Measurements from ENCODE around the gene P2RX5. TPM values are rescaled to one million over a fixed set of nuclear protein-coding genes. Genes with fewer than 3 reads are reported as not detected.
"Not testable (repeated sequence)": the region's sequence is repeated elsewhere in the genome, so short reads cannot be mapped to it uniquely, and the experiment has no call there.

Gene P2RX5
- total RNA-seq: 1 to 10 TPM in 1 of 2 donors, under 1 TPM in 1; 0.93 to 2.0 TPM
- long read RNA-seq, donor 1: 0 reads
- long read RNA-seq, donor 2, partial matches to known transcripts: 0 of 3 reads
- long read RNA-seq, donor 2, other reads (novel, unspliced or antisense): 0 of 3 reads

- no peak for DNase-seq (ENCODE audit: low spot score)
- intact Hi-C loops (cut with DNase I): no loop called here
These were observed at the start of gene P2RX5 for GRCh38 chr17:3695723-3696411. Gene P2RX5 (minus strand): TSS chr17:3696155. CDS start chr17:3696005, 150 bp downstream.

GRCh38 chr17:3745071-3745470 lies 49.1 kb upstream of the P2RX5 start:
- DNase-seq (ENCODE audit: low spot score): no peak
- intact Hi-C loops (cut with DNase I): loop anchor here in 1 of 2 donors (5.0 kb wide), 1 partner anchor 1187 kb away; the partner anchor contains the start of gene GP1BA

- intact Hi-C loops (cut with DNase I): no loop called here
- no peak for DNase-seq (ENCODE audit: low spot score)
These were observed 48.1 kb upstream of the P2RX5 start for GRCh38 chr17:3744014-3744413.

GRCh38 chr17:3740611-3741073 lies 44.7 kb upstream of the P2RX5 start:
- DNase-seq (ENCODE audit: low spot score): no peak
- intact Hi-C loops (cut with DNase I): no loop called here

GRCh38 chr17:3739422-3740124 lies 43.6 kb upstream of the P2RX5 start:
- DNase-seq (ENCODE audit: low spot score): no peak
- intact Hi-C loops (cut with DNase I): loop anchor here (10.0 kb wide), 2 partner anchors 55 to 105 kb away; partner anchors contain the start of gene NCBP3 (in 1 of the 2)

GRCh38 chr17:3738562-3739295 lies 42.8 kb upstream of the P2RX5 start:
- no peak for DNase-seq (ENCODE audit: low spot score)
- intact Hi-C loops (cut with DNase I): loop anchor here (10.0 kb wide), 2 partner anchors 56 to 106 kb away; partner anchors contain the start of gene NCBP3 (in 1 of the 2)

GRCh38 chr17:3735515-3735914 lies 39.6 kb upstream of the P2RX5 start:
- intact Hi-C loops (cut with DNase I): loop anchor here (10.0 kb wide), 2 partner anchors 59 to 109 kb away; partner anchors contain the start of gene NCBP3 (in 1 of the 2)
- no peak for DNase-seq (ENCODE audit: low spot score)

- not testable (repeated sequence) for DNase-seq (ENCODE audit: low spot score)
- intact Hi-C loops (cut with DNase I): loop anchor here (10.0 kb wide), 2 partner anchors 60 to 110 kb away; partner anchors contain the start of gene NCBP3 (in 1 of the 2)
These were observed 38.9 kb upstream of the P2RX5 start for GRCh38 chr17:3734911-3735276.

- no peak for DNase-seq (ENCODE audit: low spot score)
- intact Hi-C loops (cut with DNase I): loop anchor here (10.0 kb wide), 2 partner anchors 63 to 113 kb away; partner anchors contain the start of gene NCBP3 (in 1 of the 2)
These were observed 36.3 kb upstream of the P2RX5 start for GRCh38 chr17:3732210-3732621.

GRCh38 chr17:3730881-3731429 lies 35.0 kb upstream of the P2RX5 start:
- DNase-seq (ENCODE audit: low spot score): no peak
- intact Hi-C loops (cut with DNase I): loop anchor here (10.0 kb wide), 2 partner anchors 64 to 114 kb away; partner anchors contain the start of gene NCBP3 (in 1 of the 2)

- no peak for DNase-seq (ENCODE audit: low spot score)
These were observed 33.9 kb upstream of the P2RX5 start for GRCh38 chr17:3729881-3730280.

GRCh38 chr17:3728099-3728498 lies 32.1 kb upstream of the P2RX5 start:
- intact Hi-C loops (cut with DNase I); DNase-seq (ENCODE audit: low spot score): not testable (repeated sequence)

More at GRCh38 chr17:3729881-3730280, 33.9 kb upstream of the P2RX5 start:
- intact Hi-C loops (cut with DNase I): loop anchor here (10.0 kb wide), 2 partner anchors 65 to 115 kb away; partner anchors contain the start of gene NCBP3 (in 1 of the 2)

GRCh38 chr17:3727041-3727440 lies 31.1 kb upstream of the P2RX5 start:
- intact Hi-C loops (cut with DNase I): no loop called here

GRCh38 chr17:3724378-3725077 lies 28.6 kb upstream of the P2RX5 start:
- no peak for DNase-seq (ENCODE audit: low spot score)
- intact Hi-C loops (cut with DNase I): no loop called here

More at GRCh38 chr17:3727041-3727440, 31.1 kb upstream of the P2RX5 start:
- DNase-seq (ENCODE audit: low spot score): no peak

- intact Hi-C loops (cut with DNase I): no loop called here
These were observed 27.8 kb upstream of the P2RX5 start, which contains the start of gene HASPIN for GRCh38 chr17:3723556-3724377. Gene HASPIN (plus strand): TSS chr17:3723903. CDS start chr17:3723936, 33 bp downstream.

GRCh38 chr17:3723188-3723555 lies 27.2 kb upstream of the P2RX5 start:
- intact Hi-C loops (cut with DNase I): no loop called here
- DNase-seq (ENCODE audit: low spot score): no peak

More at GRCh38 chr17:3723556-3724377, 27.8 kb upstream of the P2RX5 start, which contains the start of gene HASPIN:
- DNase-seq (ENCODE audit: low spot score): peak; percentile 97

- no peak for DNase-seq (ENCODE audit: low spot score)
- intact Hi-C loops (cut with DNase I): no loop called here
These were observed 26.8 kb upstream of the P2RX5 start for GRCh38 chr17:3722716-3723115.

Measured in posterior vena cava (tissue), 2 donors.